HG03439 (cell line): ENCODE results near the gene ITGAL.
A peak's percentile ranks its signal among the peaks of the same experiment; 100 is the strongest.
"Not testable (repeated sequence)": the region's sequence is repeated elsewhere in the genome, so short reads cannot be mapped to it uniquely, and the experiment has no call there.

Experiments
- ATAC-seq: cut with Tn5 transposase; IDR thresholded peaks from one replicate; pipeline ENCODE4 v1.9.1; 2021; ENCODE audit warnings: mild to moderate bottlenecking, moderate library complexity; ENCODE audit not compliant: unreplicated experiment

ITGAL gene

GRCh38 chr16:30457743-30458560 lies 14.6 kb upstream of the ITGAL start:
- no peak for ATAC-seq

GRCh38 chr16:30458561-30459394 lies 13.8 kb upstream of the ITGAL start:
- ATAC-seq, result peak; percentile 77

GRCh38 chr16:30459456-30459855 lies 13.1 kb upstream of the ITGAL start:
- ATAC-seq, result no peak

- ATAC-seq, result not testable (repeated sequence)
These were observed 11.1 kb upstream of the ITGAL start for GRCh38 chr16:30461426-30461825.

- ATAC-seq, result no peak
These were observed 8.5 kb upstream of the ITGAL start for GRCh38 chr16:30464078-30464477.

- ATAC-seq, result no peak
These were observed 2.4 kb upstream of the ITGAL start for GRCh38 chr16:30470170-30470512.

GRCh38 chr16:30470632-30470995 lies 1.9 kb upstream of the ITGAL start:
- ATAC-seq, result no peak

GRCh38 chr16:30473231-30474073 lies 910 bp downstream of the ITGAL start:
- no peak for ATAC-seq

GRCh38 chr16:30474074-30474452 lies 1.5 kb downstream of the ITGAL start:
- ATAC-seq, result no peak

GRCh38 chr16:30474684-30475083 lies 2.1 kb downstream of the ITGAL start:
- no peak for ATAC-seq

GRCh38 chr16:30476991-30477390 lies 4.4 kb downstream of the ITGAL start:
- no peak for ATAC-seq

GRCh38 chr16:30477773-30478172 lies 5.2 kb downstream of the ITGAL start:
- ATAC-seq, result not testable (repeated sequence)

- ATAC-seq, result no peak
These were observed 6.4 kb downstream of the ITGAL start for GRCh38 chr16:30478766-30479478.

- no peak for ATAC-seq
These were observed 8.8 kb downstream of the ITGAL start for GRCh38 chr16:30481381-30481780.

GRCh38 chr16:30482366-30482765 lies 9.8 kb downstream of the ITGAL start:
- no peak for ATAC-seq

GRCh38 chr16:30484887-30485286 lies 12.3 kb downstream of the ITGAL start:
- no peak for ATAC-seq

- no peak for ATAC-seq
These were observed 13.4 kb downstream of the ITGAL start for GRCh38 chr16:30485818-30486436.

GRCh38 chr16:30488764-30489605 lies 16.4 kb downstream of the ITGAL start:
- ATAC-seq, result no peak

GRCh38 chr16:30490210-30490609 lies 17.7 kb downstream of the ITGAL start:
- no peak for ATAC-seq
